Stimulated activated CD4-positive, alpha-beta T cell treated with anti-CD3 and anti-CD28 coated beads, TNF-alpha, amount 100 ng/mL, for 4 hours (primary cell): Measurements from ENCODE around the gene HIF1A.
"Not testable (repeated sequence)": the region's sequence is repeated elsewhere in the genome, so short reads cannot be mapped to it uniquely, and the experiment has no call there.

Experiments used
- DNase-seq, 3 experiments: peaks; one replicate each; pipeline ENCODE4 v3.0.0-alpha.2; 2020; ENCODE audit warnings: low read depth in 3 of 3

The HIF1A gene

GRCh38 chr14:61673305-61673704 is 22.0 kb upstream of the HIF1A start:
- DNase-seq, result no peak

- DNase-seq, result no peak
These were observed 20.0 kb upstream of the HIF1A start for GRCh38 chr14:61675291-61675690.

- no peak for DNase-seq
These were observed 17.8 kb upstream of the HIF1A start for GRCh38 chr14:61677479-61677878.

GRCh38 chr14:61678975-61679374 is 16.3 kb upstream of the HIF1A start:
- DNase-seq, result no peak

- DNase-seq, result no peak
These were observed 13.9 kb upstream of the HIF1A start for GRCh38 chr14:61681413-61681812.

- no peak for DNase-seq
These were observed 12.2 kb upstream of the HIF1A start for GRCh38 chr14:61683108-61683507.

- no peak for DNase-seq
These were observed 5.3 kb upstream of the HIF1A start for GRCh38 chr14:61690039-61690438.

GRCh38 chr14:61690982-61691381 is 4.3 kb upstream of the HIF1A start:
- no peak for DNase-seq

- DNase-seq, result no peak
These were observed 3.8 kb upstream of the HIF1A start for GRCh38 chr14:61691495-61691894.

GRCh38 chr14:61694039-61694438 is 1.3 kb upstream of the HIF1A start:
- no peak for DNase-seq

GRCh38 chr14:61695695-61696527 is 598 bp downstream of the HIF1A start:
- peak; percentile 13 to 39 (median 34) for DNase-seq

GRCh38 chr14:61696753-61697318 is 1.5 kb downstream of the HIF1A start:
- DNase-seq, result no peak

- no peak for DNase-seq
These were observed 3.1 kb downstream of the HIF1A start for GRCh38 chr14:61698206-61698980.

- DNase-seq, result no peak
These were observed 3.7 kb downstream of the HIF1A start for GRCh38 chr14:61699027-61699426.

GRCh38 chr14:61700104-61700886 is 5.0 kb downstream of the HIF1A start:
- DNase-seq, result no peak

- DNase-seq, result no peak
These were observed 6.6 kb downstream of the HIF1A start for GRCh38 chr14:61701946-61702345.

GRCh38 chr14:61703342-61704129 is 8.2 kb downstream of the HIF1A start:
- DNase-seq, result no peak

GRCh38 chr14:61704554-61704953 is 9.2 kb downstream of the HIF1A start:
- no peak for DNase-seq

- DNase-seq, result no peak
These were observed 9.7 kb downstream of the HIF1A start for GRCh38 chr14:61705017-61705416.

GRCh38 chr14:61706096-61706690 is 10.9 kb downstream of the HIF1A start:
- DNase-seq, result no peak

- not testable (repeated sequence) for DNase-seq
These were observed 12.5 kb downstream of the HIF1A start for GRCh38 chr14:61707774-61708173.
